Chondrocyte (in vitro differentiated cells): ENCODE measurements around the gene PSD4. TPM values are rescaled to one million over a fixed set of nuclear protein-coding genes. Genes with fewer than 3 reads are reported as not detected.

ENCODE experiments used
- DNase-seq: peaks from one replicate; pipeline ENCODE4 v3.0.0; 2021; ENCODE audit warnings: mixed read lengths, low spot score
- H3K27ac Mint-ChIP-seq: one replicate; pipeline ENCODE4 v1.8.0; 2021; ENCODE audit warnings: mild to moderate bottlenecking, moderate library complexity, mixed read lengths; ENCODE audit not compliant: unreplicated experiment
- H3K27me3 Mint-ChIP-seq: 2 replicates; pipeline ENCODE4 v1.8.0; 2021; ENCODE audit warnings: low read depth, mixed read lengths
- H3K36me3 Mint-ChIP-seq: 2 replicates; pipeline ENCODE4 v1.8.0; 2021; ENCODE audit warnings: low read depth, mixed read lengths
- H3K4me1 Mint-ChIP-seq: 2 replicates; pipeline ENCODE4 v1.8.0; 2021; ENCODE audit warnings: low read depth, mild to moderate bottlenecking, mixed read lengths
- H3K4me3 Mint-ChIP-seq: one replicate; pipeline ENCODE4 v1.8.0; 2021; ENCODE audit warnings: mild to moderate bottlenecking, moderate library complexity, mixed read lengths; ENCODE audit not compliant: unreplicated experiment
- H3K9me3 Mint-ChIP-seq: 2 replicates; pipeline ENCODE4 v1.8.0; 2021; ENCODE audit warnings: low read depth, mixed read lengths
- CTCF ChIP-seq: fragments of 200-600 bp; sonication (generic); IDR thresholded peaks from 2 replicates; pipeline ENCODE4 v1.5.0; 2021; ENCODE audit warnings: antibody characterized with exemption, mild to moderate bottlenecking, moderate library complexity
- total RNA-seq: library from RNA; stranded (reverse); gene quantifications from 3 replicates; pipeline ENCODE4 v1.2.1, GENCODE V29; 2021

PSD4 gene
- total RNA-seq, 1 donor from 2014 or later = 5.5 TPM

DNA sequence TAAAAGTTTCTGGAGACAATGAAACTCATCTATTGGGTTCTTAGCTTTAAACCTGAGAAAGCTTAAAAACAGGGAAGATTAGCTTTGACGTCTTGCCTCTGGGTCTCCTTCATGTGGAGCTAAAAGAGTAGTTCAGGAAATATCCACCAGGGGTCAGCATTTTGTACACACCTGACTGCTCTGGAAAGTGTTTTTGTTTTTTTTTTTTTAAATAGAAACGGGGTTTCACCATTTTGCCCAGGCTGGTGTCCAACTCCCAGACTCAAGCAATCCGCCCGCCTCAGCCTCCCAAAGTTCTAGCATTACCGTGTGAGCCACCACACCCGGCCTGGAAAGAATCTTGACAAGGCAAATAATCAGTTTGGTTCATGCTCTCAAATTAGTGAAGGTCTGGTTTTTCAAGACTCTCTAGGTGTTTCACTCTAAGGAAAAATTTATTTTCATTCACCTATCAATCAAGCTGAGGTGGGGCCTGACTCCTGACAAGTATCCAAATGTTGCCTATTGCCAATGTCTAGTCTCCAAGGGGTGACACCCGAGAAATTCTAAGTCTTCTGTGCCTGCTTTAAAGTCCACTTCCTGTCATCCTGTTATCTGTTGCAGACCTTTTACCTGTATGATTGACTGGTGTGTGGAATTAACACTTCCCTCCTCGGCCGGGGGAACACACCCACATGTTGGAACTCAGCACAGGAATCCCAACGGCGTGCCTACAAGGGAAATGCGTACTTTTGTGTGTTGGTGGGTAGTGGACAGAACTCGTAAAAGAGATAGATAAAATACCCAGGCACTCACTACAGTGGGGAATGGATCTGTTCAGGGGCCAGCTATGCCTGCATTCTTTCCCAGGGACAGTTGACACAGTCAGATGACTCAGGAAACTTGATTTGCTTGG lies 35.1 kb upstream of the PSD4 start:
- H3K27ac Mint-ChIP-seq = no peak overlapping the region
- no peak overlapping the region for H3K4me3 Mint-ChIP-seq
- peak; percentile 90 for TF ChIP-seq CTCF
- peaks cover 9% of the 10 kb centered on the region for H3K27me3 Mint-ChIP-seq
- no peaks in the 10 kb centered on the region for H3K36me3 Mint-ChIP-seq
- no peaks in the 10 kb centered on the region for H3K9me3 Mint-ChIP-seq
- peaks cover 4% of the 10 kb centered on the region for H3K4me1 Mint-ChIP-seq
- no peak for DNase-seq

- Mint-ChIP-seq H3K36me3 (peaks cover 4% of the 10 kb centered on the region), H3K27me3 (peaks cover 16% of the 10 kb centered on the region), H3K27ac (no peak overlapping the region), H3K9me3 (peaks cover 11% of the 10 kb centered on the region), H3K4me1 (peaks cover 4% of the 10 kb centered on the region), H3K4me3 (no peak overlapping the region)
- DNase-seq = no peak
- no peak for TF ChIP-seq CTCF
Measured at GRCh38 chr2:113141451-113141850, 32.3 kb upstream of the PSD4 start.

DNA sequence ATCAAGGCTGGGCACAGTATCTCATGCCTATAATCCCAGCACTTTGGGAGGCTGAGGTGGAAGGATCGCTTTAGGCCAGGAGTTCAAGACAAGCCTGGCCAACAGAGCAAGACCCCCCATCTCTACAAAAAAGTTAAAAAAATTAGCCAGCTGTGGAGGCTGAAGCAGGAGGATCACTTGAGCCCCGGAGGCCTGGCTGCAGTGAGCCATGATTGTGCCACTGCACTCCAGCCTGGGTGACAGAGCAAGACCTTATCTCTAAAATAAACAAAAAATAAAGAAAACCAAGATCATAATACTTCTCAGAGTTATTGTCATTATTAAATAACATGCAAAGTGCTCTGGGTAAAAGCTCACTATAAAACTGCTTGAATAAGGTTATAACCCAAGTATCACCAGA lies 31.5 kb upstream of the PSD4 start:
- H3K36me3 Mint-ChIP-seq = peaks cover 4% of the 10 kb centered on the region
- H3K4me3 Mint-ChIP-seq = no peak overlapping the region
- H3K27ac Mint-ChIP-seq = no peak overlapping the region
- TF ChIP-seq CTCF = no peak
- peaks cover 4% of the 10 kb centered on the region for H3K4me1 Mint-ChIP-seq
- peaks cover 17% of the 10 kb centered on the region for H3K27me3 Mint-ChIP-seq
- no peak for DNase-seq
- peaks cover 11% of the 10 kb centered on the region for H3K9me3 Mint-ChIP-seq

DNA sequence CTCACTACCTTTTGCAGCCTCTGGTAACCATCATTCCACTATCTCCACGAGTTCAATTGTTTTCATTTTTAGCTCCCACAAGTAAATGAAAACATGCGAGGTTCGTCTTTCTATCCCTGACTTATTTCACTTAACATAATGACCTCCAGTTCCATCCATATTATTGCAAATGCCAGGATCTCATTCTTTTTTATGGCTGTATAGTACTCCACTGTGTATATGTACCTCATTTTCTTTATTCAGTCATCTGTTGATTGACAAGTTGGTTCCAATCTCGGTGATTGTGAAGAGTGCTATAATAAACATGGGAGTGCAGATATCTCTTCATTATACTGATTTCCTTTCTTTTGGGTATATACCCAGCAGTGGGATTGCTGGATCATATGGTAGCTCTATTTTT lies 29.5 kb upstream of the PSD4 start:
- Mint-ChIP-seq H3K4me3 (no peak overlapping the region), H3K27me3 (peaks cover 20% of the 10 kb centered on the region), H3K4me1 (no peaks in the 10 kb centered on the region), H3K27ac (no peak overlapping the region), H3K9me3 (peaks cover 15% of the 10 kb centered on the region), H3K36me3 (peaks cover 6% of the 10 kb centered on the region)
- DNase-seq = no peak
- no peak for TF ChIP-seq CTCF

- no peak for DNase-seq
- no peak for TF ChIP-seq CTCF
- no peaks in the 10 kb centered on the region for H3K4me1 Mint-ChIP-seq
- H3K27ac Mint-ChIP-seq = no peak overlapping the region
- peaks cover 15% of the 10 kb centered on the region for H3K9me3 Mint-ChIP-seq
- peaks cover 6% of the 10 kb centered on the region for H3K36me3 Mint-ChIP-seq
- peaks cover 17% of the 10 kb centered on the region for H3K27me3 Mint-ChIP-seq
- no peak overlapping the region for H3K4me3 Mint-ChIP-seq
Measured at GRCh38 chr2:113148606-113149552, 24.9 kb upstream of the PSD4 start.
